Fibroblast of lung (primary cell): ENCODE results near the gene FDXR. TPM values are rescaled to one million over a fixed set of nuclear protein-coding genes. Genes with fewer than 3 reads are reported as not detected.

ENCODE experiments used
- DNase-seq, 2 donors: peaks; one replicate each; pipeline versions ENCODE4 v3.0.0 to v3.0.0-alpha.2; 2010; ENCODE audit warnings: low read depth in 2 of 2
- H2AFZ ChIP-seq: 2 replicates; pipeline ENCODE4 v1.5.1; 2012; ENCODE audit warnings: low read length, control low read depth, inconsistent platforms
- H3K27ac ChIP-seq: 2 replicates; pipeline ENCODE4 v1.5.1; 2011; ENCODE audit warnings: low read length, control low read depth; ENCODE audit not compliant: insufficient read depth
- H3K27me3 ChIP-seq: 2 replicates; pipeline ENCODE4 v1.5.1; 2011; ENCODE audit warnings: mild to moderate bottlenecking, low read length; ENCODE audit not compliant: control insufficient read depth, insufficient read depth
- H3K36me3 ChIP-seq: 2 replicates; pipeline ENCODE4 v1.5.1; 2011; ENCODE audit warnings: low read length; ENCODE audit not compliant: control insufficient read depth, insufficient read depth
- H3K4me1 ChIP-seq: 2 replicates; pipeline ENCODE4 v1.5.1; 2011; ENCODE audit warnings: low read length; ENCODE audit not compliant: control insufficient read depth, insufficient read depth; ENCODE audit errors: extremely low read depth
- H3K4me2 ChIP-seq: 2 replicates; pipeline ENCODE4 v1.5.1; 2011; ENCODE audit warnings: low read length, control low read depth; ENCODE audit not compliant: insufficient read depth; ENCODE audit errors: extremely low read depth
- H3K4me3 ChIP-seq, 4 experiments: fragments of 200-600 bp in 1 of 4; sonication (generic) in 1 of 4; replicated peaks in 1 of 4; 2 replicates each; pipeline ENCODE4 v1.5.1; 2011 to 2016; ENCODE audit warnings: low read length in 4 of 4, low read depth in 3 of 4, mild to moderate bottlenecking in 3 of 4, control low read depth in 2 of 4, inconsistent platforms in 1 of 4, mixed read lengths in 1 of 4; ENCODE audit not compliant: insufficient read depth in 1 of 4; ENCODE audit errors: control extremely low read depth in 1 of 4
- H3K79me2 ChIP-seq: 2 replicates; pipeline ENCODE4 v1.5.1; 2012; ENCODE audit warnings: mild to moderate bottlenecking, low read length, inconsistent platforms; ENCODE audit not compliant: control insufficient read depth, insufficient read depth
- H3K9ac ChIP-seq: 2 replicates; pipeline ENCODE4 v1.5.1; 2011; ENCODE audit warnings: mild to moderate bottlenecking, low read length, control low read depth; ENCODE audit not compliant: insufficient read depth
- H3K9me3 ChIP-seq: 2 replicates; pipeline ENCODE4 v1.5.1; 2012; ENCODE audit warnings: low read depth, low read length; ENCODE audit not compliant: control insufficient read depth, insufficient read depth
- H4K20me1 ChIP-seq: 2 replicates; pipeline ENCODE4 v1.5.1; 2011; ENCODE audit warnings: low read length; ENCODE audit not compliant: control insufficient read depth, insufficient read depth; ENCODE audit errors: extremely low read depth
- CTCF ChIP-seq, 2 donors: IDR thresholded peaks in 1 of 2; conservative IDR thresholded peaks in 1 of 2; 1 replicate in 1 of 2; 2 replicates in 1 of 2; pipeline ENCODE4 v1.5.1; 2011 to 2012; ENCODE audit warnings: low read length in 2 of 2, control low read depth in 1 of 2, inconsistent platforms in 1 of 2, low read depth in 1 of 2, mild to moderate bottlenecking in 1 of 2
- EZH2 ChIP-seq: IDR thresholded peaks from 2 replicates; pipeline ENCODE4 v1.5.1; 2012; ENCODE audit warnings: low read length, control low read depth, mild to moderate bottlenecking; ENCODE audit errors: missing control alignments
- polyA plus RNA-seq, 2 donors: library from polyadenylated mRNA; depleted of rRNA in 1 of 2; stranded (reverse) in 1 of 2; unstranded in 1 of 2; fragments of >200 nt; gene quantifications; 2 replicates each; pipeline ENCODE4 v1.2.1, GENCODE V29; 2011 to 2012; ENCODE audit warnings: missing spikeins in 1 of 2
- total RNA-seq: library from RNA; depleted of rRNA; stranded (reverse); fragments of >200 nt; gene quantifications from 2 replicates; pipeline ENCODE4 v1.2.1, GENCODE V29; 2014

FDXR gene
- total and polyA plus RNA-seq, 2 donors (not counting 1 experiment from before 2014, with no cell fraction given): 6.8 to 71.0 TPM

- TF ChIP-seq EZH2: no peak
- no peak for TF ChIP-seq CTCF (conservative IDR thresholded peaks at IDR 0.05 in 1 of 2, IDR thresholded peaks at IDR 0.05 in 1 of 2; ENCODE audit: low read depth in 1 of 2, low read length in 2 of 2)
- H4K20me1 ChIP-seq: no peaks in the 10 kb centered on the region
- no peaks in the 10 kb centered on the region for H3K4me1 ChIP-seq
- no peaks in the 10 kb centered on the region for H3K27me3 ChIP-seq
- H3K9ac ChIP-seq: no peak overlapping the region
- no peaks in the 10 kb centered on the region for H3K79me2 ChIP-seq
- H2AFZ ChIP-seq: no peak overlapping the region
- no peak overlapping the region for H3K27ac ChIP-seq
- H3K4me3 ChIP-seq: no peak overlapping the region
- no peak for DNase-seq
- H3K9me3 ChIP-seq: no peaks in the 10 kb centered on the region
- no peak overlapping the region for H3K4me2 ChIP-seq
- no peaks in the 10 kb centered on the region for H3K36me3 ChIP-seq
Measured at GRCh38 chr17:74831444-74832146, 41.2 kb downstream of the FDXR start.

- Histone ChIP-seq H3K9ac (no peak overlapping the region), H3K4me3 (no peak overlapping the region), H4K20me1 (no peaks in the 10 kb centered on the region), H3K27ac (no peak overlapping the region), H3K4me1 (no peaks in the 10 kb centered on the region), H3K9me3 (no peaks in the 10 kb centered on the region), H3K27me3 (no peaks in the 10 kb centered on the region), H3K36me3 (no peaks in the 10 kb centered on the region), H2AFZ (no peak overlapping the region), H3K4me2 (no peak overlapping the region), H3K79me2 (no peaks in the 10 kb centered on the region)
- TF ChIP-seq CTCF (conservative IDR thresholded peaks at IDR 0.05 in 1 of 2, IDR thresholded peaks at IDR 0.05 in 1 of 2; ENCODE audit: low read depth in 1 of 2, low read length in 2 of 2) (no peak), EZH2 (no peak)
- no peak for DNase-seq
Measured at GRCh38 chr17:74830861-74831260, 41.9 kb downstream of the FDXR start.

- H3K36me3 ChIP-seq: peaks cover 1% of the 10 kb centered on the region
- H3K27me3 ChIP-seq: no peaks in the 10 kb centered on the region
- H3K4me2 ChIP-seq: no peak overlapping the region
- TF ChIP-seq CTCF (conservative IDR thresholded peaks at IDR 0.05 in 1 of 2, IDR thresholded peaks at IDR 0.05 in 1 of 2; ENCODE audit: low read depth in 1 of 2, low read length in 2 of 2) (no peak), EZH2 (no peak)
- H3K4me1 ChIP-seq: no peaks in the 10 kb centered on the region
- no peaks in the 10 kb centered on the region for H4K20me1 ChIP-seq
- no peak for DNase-seq
- no peak overlapping the region for H3K27ac ChIP-seq
- no peaks in the 10 kb centered on the region for H3K9me3 ChIP-seq
- H3K4me3 ChIP-seq: no peak overlapping the region
- no peak overlapping the region for H3K9ac ChIP-seq
- no peaks in the 10 kb centered on the region for H3K79me2 ChIP-seq
- no peak overlapping the region for H2AFZ ChIP-seq
Measured at GRCh38 chr17:74827800-74828199, 45.0 kb downstream of the FDXR start.
